HG02884 (cell line): ENCODE data around the gene PTPN13.
"Not testable (repeated sequence)": the region's sequence is repeated elsewhere in the genome, so short reads cannot be mapped to it uniquely, and the experiment has no call there.

Experiments used
- ATAC-seq: cut with Tn5 transposase; IDR thresholded peaks from one replicate; pipeline ENCODE4 v1.9.1; 2021; ENCODE audit warnings: mild to moderate bottlenecking, moderate library complexity; ENCODE audit not compliant: unreplicated experiment

Gene PTPN13

GRCh38 chr4:86706923-86707597 is 112.9 kb downstream of the PTPN13 start:
- no peak for ATAC-seq

- ATAC-seq = no peak
Measured at GRCh38 chr4:86717651-86718050, 123.5 kb downstream of the PTPN13 start.

- ATAC-seq = no peak
Measured at GRCh38 chr4:86718152-86718551, 124.0 kb downstream of the PTPN13 start.

- not testable (repeated sequence) for ATAC-seq
Measured at GRCh38 chr4:86719149-86719548, 125.0 kb downstream of the PTPN13 start.

- no peak for ATAC-seq
Measured at GRCh38 chr4:86720508-86721068, 126.5 kb downstream of the PTPN13 start.

GRCh38 chr4:86721412-86721811 is 127.3 kb downstream of the PTPN13 start:
- no peak for ATAC-seq

- no peak for ATAC-seq
Measured at GRCh38 chr4:86730310-86730709, 136.2 kb downstream of the PTPN13 start.

GRCh38 chr4:86737244-86737643 is 143.1 kb downstream of the PTPN13 start:
- ATAC-seq = no peak

- ATAC-seq = no peak
Measured at GRCh38 chr4:86741846-86742245, 147.7 kb downstream of the PTPN13 start.

- ATAC-seq = no peak
Measured at GRCh38 chr4:86744570-86744969, 150.5 kb downstream of the PTPN13 start.

- ATAC-seq = no peak
Measured at GRCh38 chr4:86749121-86749520, 155.0 kb downstream of the PTPN13 start.

GRCh38 chr4:86755388-86755787 is 161.3 kb downstream of the PTPN13 start:
- ATAC-seq = no peak

GRCh38 chr4:86757468-86757867 is 163.4 kb downstream of the PTPN13 start:
- no peak for ATAC-seq

- ATAC-seq = no peak
Measured at GRCh38 chr4:86759298-86759697, 165.2 kb downstream of the PTPN13 start.

GRCh38 chr4:86762649-86763048 is 168.5 kb downstream of the PTPN13 start:
- ATAC-seq = no peak

- no peak for ATAC-seq
Measured at GRCh38 chr4:86769794-86770193, 175.7 kb downstream of the PTPN13 start.

GRCh38 chr4:86771141-86771540 is 177.0 kb downstream of the PTPN13 start:
- ATAC-seq = no peak

GRCh38 chr4:86775061-86775460 is 180.9 kb downstream of the PTPN13 start:
- no peak for ATAC-seq

- ATAC-seq = no peak
Measured at GRCh38 chr4:86778175-86778574, 184.1 kb downstream of the PTPN13 start.

- no peak for ATAC-seq
Measured at GRCh38 chr4:86788826-86789225, 194.7 kb downstream of the PTPN13 start.

GRCh38 chr4:86791126-86791525 is 197.0 kb downstream of the PTPN13 start:
- ATAC-seq = no peak

GRCh38 chr4:86809809-86810208 is 215.7 kb downstream of the PTPN13 start:
- no peak for ATAC-seq

GRCh38 chr4:86810847-86811246 is 216.7 kb downstream of the PTPN13 start:
- no peak for ATAC-seq
